Measurements from ENCODE around the gene SHISA8. TPM values are rescaled to one million over a fixed set of nuclear protein-coding genes. Genes with fewer than 3 reads are reported as not detected.

SHISA8 gene
- total and polyA plus RNA-seq, 10 of the 15 experiments (the other 5 are each of a cell fraction or from before 2014, with no cell fraction given) = 0.06 to 10.1 (median 0.25) TPM

DNA sequence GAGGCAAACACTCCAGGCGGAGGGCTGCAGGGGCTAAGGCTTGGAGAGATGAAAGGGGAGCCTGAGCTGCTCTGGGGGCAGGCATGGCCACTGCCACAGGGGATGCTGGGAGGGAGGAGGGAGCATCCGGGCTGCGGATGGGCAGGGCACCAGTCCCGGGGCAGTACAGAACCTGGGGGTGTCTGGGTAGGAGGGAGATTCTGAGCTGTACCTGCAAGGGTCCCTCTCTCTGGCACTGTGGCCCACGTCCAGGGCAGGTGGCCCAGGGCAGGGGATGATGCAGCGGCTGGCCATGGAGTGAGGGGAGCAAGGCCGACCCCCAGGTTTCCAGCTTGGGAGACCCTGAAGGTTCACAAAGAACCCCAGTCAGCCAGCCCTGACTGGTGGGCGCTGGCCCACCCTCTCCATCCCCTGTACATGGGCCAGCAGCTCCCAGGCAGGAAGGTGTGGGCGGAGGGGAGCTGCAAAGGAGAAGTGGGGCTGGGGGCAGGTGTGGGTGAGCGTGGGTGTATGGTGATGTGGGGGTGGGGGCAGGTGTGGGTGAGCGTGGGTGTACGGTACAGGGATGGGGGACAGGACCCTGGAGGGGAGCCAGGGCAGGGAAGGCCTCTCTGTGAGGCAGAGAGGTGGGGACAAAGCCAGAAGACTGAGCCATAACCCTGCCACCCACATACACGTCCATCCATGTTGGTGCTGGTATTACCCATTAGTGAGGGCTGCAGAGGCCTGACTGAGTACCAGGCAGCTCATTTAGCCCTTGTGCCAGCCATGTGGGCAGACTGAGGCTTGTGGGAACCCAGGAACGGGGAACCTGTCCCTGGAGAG lies 13.9 kb upstream of the SHISA8 start (continued):
- TF ChIP-seq MTA3 (IDR thresholded peaks at IDR 0.05; ENCODE audit: borderline replicate concordance, low read length) = no peak
- TF ChIP-seq POLR2A (IDR thresholded peaks at IDR 0.05; ENCODE audit: low read depth, low read length) = peak; percentile 46; the same call in 1 of the 2 replicates
- TF ChIP-seq KLF5 (IDR thresholded peaks at IDR 0.05; ENCODE audit: partially characterized antibody) = no peak
- no peak for TF ChIP-seq CBX5 (IDR thresholded peaks at IDR 0.05; ENCODE audit: low read depth)
- TF ChIP-seq, protein P1, sequence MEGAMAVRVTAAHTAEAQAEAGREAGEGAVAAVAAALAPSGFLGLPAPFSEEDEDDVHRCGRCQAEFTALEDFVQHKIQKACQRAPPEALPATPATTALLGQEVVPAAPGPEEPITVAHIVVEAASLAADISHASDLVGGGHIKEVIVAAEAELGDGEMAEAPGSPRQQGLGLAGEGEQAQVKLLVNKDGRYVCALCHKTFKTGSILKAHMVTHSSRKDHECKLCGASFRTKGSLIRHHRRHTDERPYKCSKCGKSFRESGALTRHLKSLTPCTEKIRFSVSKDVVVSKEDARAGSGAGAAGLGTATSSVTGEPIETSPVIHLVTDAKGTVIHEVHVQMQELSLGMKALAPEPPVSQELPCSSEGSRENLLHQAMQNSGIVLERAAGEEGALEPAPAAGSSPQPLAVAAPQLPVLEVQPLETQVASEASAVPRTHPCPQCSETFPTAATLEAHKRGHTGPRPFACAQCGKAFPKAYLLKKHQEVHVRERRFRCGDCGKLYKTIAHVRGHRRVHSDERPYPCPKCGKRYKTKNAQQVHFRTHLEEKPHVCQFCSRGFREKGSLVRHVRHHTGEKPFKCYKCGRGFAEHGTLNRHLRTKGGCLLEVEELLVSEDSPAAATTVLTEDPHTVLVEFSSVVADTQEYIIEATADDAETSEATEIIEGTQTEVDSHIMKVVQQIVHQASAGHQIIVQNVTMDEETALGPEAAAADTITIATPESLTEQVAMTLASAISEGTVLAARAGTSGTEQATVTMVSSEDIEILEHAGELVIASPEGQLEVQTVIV (IDR thresholded peaks at IDR 0.05; ENCODE audit: borderline replicate concordance, partially characterized antibody) = no peak
- peak; percentile 27 to 100 for TF ChIP-seq EGR1 (IDR thresholded peaks at IDR 0.05; ENCODE audit: borderline replicate concordance in 1 of 2, low read depth in 2 of 2, low read length in 2 of 2)
- 0 out of 2 replicates have a peak, but pooled peaks have one; percentile 17 for TF ChIP-seq GATAD2B (conservative IDR thresholded peaks at IDR 0.05; ENCODE audit: low read depth)
- TF ChIP-seq, protein P2, sequence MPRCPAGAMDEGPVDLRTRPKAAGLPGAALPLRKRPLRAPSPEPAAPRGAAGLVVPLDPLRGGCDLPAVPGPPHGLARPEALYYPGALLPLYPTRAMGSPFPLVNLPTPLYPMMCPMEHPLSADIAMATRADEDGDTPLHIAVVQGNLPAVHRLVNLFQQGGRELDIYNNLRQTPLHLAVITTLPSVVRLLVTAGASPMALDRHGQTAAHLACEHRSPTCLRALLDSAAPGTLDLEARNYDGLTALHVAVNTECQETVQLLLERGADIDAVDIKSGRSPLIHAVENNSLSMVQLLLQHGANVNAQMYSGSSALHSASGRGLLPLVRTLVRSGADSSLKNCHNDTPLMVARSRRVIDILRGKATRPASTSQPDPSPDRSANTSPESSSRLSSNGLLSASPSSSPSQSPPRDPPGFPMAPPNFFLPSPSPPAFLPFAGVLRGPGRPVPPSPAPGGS (IDR thresholded peaks at IDR 0.05; ENCODE audit: borderline replicate concordance, insufficient read depth, low read depth, low read length, poor library complexity, severe bottlenecking) = peak; percentile 35
- TF ChIP-seq, protein P3, sequence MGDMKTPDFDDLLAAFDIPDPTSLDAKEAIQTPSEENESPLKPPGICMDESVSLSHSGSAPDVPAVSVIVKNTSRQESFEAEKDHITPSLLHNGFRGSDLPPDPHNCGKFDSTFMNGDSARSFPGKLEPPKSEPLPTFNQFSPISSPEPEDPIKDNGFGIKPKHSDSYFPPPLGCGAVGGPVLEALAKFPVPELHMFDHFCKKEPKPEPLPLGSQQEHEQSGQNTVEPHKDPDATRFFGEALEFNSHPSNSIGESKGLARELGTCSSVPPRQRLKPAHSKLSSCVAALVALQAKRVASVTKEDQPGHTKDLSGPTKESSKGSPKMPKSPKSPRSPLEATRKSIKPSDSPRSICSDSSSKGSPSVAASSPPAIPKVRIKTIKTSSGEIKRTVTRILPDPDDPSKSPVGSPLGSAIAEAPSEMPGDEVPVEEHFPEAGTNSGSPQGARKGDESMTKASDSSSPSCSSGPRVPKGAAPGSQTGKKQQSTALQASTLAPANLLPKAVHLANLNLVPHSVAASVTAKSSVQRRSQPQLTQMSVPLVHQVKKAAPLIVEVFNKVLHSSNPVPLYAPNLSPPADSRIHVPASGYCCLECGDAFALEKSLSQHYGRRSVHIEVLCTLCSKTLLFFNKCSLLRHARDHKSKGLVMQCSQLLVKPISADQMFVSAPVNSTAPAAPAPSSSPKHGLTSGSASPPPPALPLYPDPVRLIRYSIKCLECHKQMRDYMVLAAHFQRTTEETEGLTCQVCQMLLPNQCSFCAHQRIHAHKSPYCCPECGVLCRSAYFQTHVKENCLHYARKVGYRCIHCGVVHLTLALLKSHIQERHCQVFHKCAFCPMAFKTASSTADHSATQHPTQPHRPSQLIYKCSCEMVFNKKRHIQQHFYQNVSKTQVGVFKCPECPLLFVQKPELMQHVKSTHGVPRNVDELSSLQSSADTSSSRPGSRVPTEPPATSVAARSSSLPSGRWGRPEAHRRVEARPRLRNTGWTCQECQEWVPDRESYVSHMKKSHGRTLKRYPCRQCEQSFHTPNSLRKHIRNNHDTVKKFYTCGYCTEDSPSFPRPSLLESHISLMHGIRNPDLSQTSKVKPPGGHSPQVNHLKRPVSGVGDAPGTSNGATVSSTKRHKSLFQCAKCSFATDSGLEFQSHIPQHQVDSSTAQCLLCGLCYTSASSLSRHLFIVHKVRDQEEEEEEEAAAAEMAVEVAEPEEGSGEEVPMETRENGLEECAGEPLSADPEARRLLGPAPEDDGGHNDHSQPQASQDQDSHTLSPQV (IDR thresholded peaks at IDR 0.05) = no peak
- TF ChIP-seq SREBF2 (IDR thresholded peaks at IDR 0.05; ENCODE audit: low read length) = no peak
- TF ChIP-seq IKZF1 (conservative IDR thresholded peaks at IDR 0.05) = 0 out of 2 replicates have a peak, but pooled peaks have one; percentile 27
- TF ChIP-seq SPI1 (IDR thresholded peaks at IDR 0.05; ENCODE audit: borderline replicate concordance, insufficient read depth, low read depth, low read length) = 0 out of 2 replicates have a peak, but pooled peaks have one; percentile 25
- TF ChIP-seq JUNB (IDR thresholded peaks at IDR 0.05) = no peak
